GM19099 (cell line): ENCODE measurements around the gene STXBP6.

Experiments used
- POLR2A ChIP-seq: IDR thresholded peaks from 3 replicates; pipeline ENCODE4 v1.6.1; 2011; ENCODE audit warnings: low read depth; ENCODE audit not compliant: insufficient read length; ENCODE audit errors: extremely low read depth

The STXBP6 gene

DNA sequence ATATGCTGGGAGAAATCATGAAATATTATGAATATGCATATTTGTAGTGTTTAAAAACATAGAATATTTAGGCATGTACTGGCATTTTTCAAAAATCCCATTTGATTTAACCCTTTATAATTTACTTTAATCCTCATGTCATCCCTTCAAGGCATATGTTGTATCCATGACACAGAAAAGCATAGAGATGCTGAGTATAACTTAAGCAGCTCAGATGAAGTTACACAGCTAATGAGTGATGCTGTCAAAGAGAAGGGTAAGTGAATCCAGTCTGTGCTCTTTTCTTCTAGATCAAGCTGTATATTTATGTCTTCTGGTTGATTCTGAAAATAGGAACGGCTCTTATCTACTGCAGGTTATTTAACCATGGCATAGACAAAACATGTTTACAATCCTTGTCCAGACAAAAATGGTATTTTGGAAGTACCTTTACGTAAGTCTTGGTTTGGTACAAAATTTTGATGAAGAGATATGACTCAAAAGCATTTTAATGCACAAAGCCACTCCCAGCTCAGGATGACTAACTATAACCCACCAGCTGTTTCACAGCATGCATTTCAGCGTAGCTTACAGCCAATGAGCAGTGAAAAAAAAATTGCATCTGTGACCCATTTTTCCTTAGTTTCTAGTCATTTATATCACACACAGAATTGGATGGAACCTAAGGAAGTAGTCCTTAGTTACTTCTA is 201.7 kb downstream of the STXBP6 start:
- TF ChIP-seq POLR2A: no peak

DNA sequence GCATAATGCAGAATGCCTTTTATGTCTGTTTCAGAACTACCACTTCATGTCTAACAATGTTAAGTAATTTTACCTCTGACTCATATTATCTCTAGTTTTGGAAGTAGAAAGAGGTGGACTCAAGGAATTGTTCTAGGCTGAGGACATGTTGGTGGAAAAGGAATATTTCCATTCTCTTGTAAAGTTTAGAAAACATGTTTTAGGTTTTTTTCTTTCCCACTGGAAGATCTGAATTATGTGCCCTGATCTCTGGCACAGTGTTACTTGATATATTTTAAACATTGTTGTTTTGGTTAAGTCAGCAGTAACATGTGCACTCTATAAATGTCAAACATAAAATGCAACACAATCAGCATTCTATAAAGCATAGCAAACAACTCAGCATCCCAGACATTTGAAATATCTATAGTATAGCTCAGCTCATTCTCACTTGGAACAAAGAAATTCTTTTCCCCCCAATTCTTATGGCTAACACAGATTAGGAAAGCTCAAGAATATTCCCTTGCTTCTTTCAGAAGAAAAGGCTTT is 202.3 kb downstream of the STXBP6 start:
- no peak for TF ChIP-seq POLR2A

DNA sequence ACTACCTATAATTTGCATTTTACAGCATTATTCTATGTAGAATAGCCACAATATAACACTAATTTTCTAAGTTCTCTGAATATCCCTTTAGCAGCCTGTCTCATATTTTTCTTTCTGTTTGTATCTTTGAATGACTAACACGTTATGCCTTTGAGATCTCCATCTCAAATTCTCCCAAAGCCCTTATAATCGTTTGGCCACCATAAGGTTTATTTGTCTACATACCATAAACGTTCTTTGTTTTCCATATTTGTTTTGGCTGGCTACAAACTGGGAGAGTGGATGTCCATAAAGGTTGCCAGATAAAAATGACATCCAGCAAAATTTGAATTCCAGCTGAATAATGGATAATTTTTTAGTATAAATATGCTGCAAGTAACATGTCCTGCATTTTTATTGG is 203.7 kb downstream of the STXBP6 start:
- TF ChIP-seq POLR2A: no peak

DNA sequence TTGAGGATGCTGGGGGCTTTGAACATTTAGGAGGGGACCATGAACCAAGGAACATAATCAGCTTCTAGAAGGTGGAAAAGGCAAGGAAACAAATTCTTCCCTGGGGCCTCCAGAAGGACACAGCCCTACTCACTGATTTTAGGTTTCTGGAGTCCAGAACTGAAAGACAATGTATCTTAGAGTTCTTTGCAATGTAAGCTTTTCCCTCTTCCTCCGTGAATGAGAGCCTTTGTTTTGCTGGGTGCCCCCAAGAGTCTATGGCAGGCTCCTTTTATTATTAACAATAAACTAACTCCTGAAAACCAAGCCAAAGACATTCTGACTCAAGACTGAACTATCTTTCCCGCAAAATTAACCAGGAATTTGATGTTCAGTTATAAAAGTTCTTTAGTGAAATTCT is 204.1 kb downstream of the STXBP6 start:
- no peak for TF ChIP-seq POLR2A

DNA sequence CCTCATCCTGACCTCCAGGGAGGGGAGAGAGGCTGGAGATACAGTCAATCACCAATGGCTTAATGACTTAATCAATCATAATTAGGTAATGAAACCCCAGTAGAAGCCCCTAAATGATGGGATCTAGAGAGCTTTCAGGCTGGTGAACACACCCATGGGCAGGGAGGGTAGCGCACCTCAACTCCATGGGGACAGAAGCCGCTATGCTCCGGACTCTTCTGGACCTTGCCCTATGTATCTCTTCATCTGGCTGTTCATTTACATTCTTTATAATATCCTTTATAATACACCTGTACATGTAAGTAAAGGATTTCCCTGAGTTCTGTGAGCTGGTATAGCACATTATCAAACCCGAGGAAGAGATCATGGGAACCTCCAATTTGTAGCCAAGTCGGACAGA is 205.9 kb downstream of the STXBP6 start:
- no peak for TF ChIP-seq POLR2A

DNA sequence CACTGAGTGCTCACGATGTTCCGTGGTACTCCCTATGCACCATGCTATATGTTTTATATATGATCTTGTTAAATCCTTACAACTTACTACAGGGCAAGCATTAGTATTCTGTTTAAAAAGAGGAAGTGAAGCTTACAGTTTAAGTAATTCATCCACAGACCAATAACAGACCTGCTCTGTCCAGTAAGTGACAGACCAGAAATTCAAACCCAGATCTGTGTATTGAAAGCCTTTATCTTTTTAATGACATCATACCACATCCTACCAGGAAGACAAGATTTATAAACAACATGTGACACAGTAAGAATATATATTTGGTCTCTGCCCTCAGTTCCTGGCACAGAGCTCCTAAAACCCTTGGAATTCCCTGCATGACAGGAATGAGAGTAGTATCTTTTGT is 206.5 kb downstream of the STXBP6 start:
- TF ChIP-seq POLR2A: no peak

DNA sequence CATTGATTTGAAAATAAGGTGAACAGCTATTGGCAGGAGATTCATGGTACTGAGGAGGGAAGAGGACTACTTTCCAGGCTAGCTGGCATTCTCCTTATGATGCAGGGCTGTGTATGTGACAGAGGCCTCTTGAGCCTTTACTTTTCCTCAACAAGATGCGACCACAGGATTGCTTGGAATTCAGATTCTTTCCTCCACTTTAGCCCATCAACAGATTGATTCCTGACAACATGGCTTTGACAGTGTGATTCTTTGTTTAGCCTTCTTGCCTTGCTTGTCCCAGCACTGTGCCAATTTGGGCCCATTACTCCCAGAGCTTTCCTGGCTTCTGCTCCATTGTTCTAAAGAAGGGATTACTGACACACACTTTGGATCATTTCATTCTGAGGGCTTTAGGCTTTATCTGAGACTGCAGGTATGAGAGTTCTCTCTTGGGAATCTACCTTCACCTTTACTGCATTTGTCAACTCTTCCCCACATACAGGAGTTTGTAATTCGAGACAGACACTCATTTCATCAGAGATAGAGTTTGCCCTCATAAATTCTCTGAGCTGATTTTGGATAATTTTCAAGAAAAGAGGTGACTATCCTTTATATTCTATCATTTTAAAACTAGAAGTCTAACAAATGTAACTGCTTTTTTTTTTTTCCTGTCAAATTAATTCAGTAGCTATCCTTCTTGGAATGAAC is 209.6 kb downstream of the STXBP6 start:
- TF ChIP-seq POLR2A: no peak

DNA sequence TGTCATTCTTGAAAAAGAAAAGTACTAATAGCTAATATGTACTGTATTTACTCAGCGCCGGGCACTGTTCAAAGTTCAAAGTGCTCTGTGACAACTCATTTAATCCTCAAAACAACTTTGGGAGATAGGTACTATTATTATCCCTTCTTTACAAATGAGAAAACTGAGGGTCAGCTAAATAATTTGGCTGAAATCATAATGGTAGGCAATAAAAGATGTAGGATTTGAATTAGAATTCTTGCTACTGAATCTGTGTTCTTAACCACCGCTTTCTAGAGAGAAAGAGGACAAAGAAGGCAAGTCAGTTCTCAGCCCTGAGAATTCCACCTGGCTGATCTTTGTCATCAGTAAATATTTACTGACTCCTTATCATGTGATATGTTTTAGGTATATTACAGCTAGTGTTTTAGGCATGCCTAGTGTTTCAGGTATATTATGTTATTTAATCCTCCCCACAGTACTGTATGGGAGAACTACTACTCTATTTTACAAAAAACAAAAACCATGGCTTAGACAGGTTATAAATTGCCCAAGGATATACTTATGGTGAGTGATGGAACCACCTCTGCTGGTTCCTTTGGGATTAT is 210.2 kb downstream of the STXBP6 start:
- TF ChIP-seq POLR2A: no peak

DNA sequence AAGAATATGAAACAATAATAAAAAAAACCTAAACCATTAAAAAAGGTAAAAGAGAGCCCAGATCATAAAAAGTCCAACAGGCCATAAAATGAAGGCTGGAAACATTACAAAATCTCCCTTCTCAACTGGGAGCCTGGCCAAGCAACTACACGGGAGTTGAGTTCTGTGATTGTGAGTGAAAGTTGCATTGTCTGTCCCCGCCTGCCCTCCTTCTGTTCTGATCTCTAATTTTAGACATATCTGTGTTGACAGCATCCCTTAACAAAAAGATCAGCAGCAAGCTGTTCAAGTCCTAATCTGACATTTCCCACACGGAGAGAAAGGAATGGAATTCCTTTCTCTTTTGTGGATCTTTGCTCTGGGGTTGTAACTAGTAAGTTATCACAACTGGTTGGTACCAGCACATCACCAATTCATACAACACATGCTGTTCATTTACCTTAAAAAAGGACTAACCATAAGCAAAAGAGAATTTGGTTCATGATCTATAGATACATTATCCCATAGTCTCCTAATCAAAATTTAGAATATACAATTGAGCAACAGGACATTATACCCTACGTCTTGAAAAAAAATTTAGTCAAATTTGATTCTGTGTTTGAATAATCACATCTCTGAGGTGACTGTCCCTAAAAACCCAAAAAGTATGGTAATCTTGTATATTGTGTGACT is 210.9 kb downstream of the STXBP6 start:
- TF ChIP-seq POLR2A: no peak

DNA sequence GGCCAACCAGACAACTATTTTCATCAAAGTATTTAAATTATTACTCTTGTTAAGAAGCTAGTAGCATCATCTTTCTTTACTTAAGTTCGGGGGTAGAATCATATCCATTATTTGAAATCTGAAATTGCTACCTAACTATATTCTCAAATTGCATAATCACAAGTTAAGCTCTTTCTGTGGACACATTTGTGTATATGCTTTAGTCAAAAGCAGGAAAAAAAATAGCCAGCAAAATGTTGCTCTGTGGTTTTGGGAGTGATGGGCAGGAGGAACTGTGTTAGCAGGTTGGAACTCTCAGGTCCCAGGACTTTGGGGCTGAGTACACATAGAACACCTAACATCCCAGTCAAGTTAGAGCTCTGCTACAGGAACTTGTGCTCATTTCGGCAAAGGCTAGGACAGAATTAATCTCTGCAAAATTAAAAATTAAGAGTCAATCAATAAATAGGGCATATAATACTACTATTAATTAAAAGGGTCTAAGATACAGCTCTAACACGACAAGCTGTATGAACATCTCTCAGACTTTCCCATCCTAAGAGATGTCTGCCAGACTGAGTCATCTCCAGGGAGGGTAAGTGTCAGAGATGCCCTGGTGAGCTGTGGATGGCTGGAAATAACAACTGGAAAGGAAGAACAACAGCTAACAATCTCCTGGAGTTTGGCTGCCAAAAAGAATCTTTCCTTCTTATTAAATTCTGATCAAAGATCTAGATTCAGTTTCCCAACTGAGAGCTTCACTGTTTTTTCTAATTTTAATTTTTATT is 212.5 kb downstream of the STXBP6 start:
- no peak for TF ChIP-seq POLR2A

DNA sequence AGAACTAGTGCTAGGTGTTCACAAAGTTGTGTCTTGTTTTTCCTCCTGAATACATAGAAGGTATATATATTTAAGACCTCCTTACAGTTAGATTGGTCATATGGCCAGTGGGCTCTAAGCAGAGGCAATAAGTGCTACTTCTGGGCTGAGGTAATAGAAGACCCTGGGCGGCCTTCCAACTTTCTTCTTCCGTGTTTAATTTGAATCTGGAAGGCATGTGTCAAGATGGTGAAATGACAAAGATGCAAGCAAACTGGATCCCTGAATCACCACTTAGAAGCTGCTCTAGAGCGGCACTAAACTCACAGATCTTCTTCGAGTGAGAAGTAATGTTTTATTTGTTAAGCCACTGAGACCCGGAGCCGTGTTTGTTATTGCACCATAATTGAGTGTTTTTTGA is 215.0 kb downstream of the STXBP6 start:
- no peak for TF ChIP-seq POLR2A

DNA sequence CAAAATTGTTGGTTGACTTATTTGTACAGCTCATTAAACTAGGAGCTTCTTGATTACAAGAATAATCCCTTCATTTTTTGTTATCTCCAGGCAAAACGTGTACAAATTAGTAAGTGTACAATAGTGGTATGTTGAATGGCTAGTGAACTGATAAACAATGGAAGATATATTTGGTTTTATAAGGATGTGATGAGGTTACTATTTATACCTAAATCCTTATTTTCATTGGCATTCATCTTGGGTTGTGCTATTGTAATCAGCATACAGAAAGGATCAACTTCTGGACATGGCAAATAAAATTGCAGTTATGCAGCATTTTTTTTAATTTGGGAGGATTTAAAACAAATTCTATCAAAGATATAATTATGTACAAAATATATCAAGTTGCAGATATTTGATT is 216.6 kb downstream of the STXBP6 start:
- no peak for TF ChIP-seq POLR2A

DNA sequence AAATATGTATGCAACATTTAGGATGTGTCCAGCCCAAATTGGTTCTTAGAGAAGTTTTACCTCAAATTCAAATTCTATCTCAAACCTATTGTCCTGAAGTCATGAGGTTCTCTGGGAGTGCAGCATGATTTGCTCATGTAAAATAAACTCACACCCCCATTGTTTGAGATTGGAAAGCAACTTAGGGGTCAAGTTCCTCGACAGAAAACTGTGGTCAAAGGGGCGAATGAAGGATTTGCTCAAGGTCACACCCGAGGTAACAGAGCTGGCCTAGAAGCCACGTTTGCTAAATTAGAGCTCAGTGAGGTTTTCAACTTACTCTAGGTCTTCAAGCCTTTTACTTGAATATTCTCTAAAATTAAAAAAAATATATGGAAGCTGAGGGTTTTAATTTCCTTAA is 218.3 kb downstream of the STXBP6 start:
- no peak for TF ChIP-seq POLR2A

DNA sequence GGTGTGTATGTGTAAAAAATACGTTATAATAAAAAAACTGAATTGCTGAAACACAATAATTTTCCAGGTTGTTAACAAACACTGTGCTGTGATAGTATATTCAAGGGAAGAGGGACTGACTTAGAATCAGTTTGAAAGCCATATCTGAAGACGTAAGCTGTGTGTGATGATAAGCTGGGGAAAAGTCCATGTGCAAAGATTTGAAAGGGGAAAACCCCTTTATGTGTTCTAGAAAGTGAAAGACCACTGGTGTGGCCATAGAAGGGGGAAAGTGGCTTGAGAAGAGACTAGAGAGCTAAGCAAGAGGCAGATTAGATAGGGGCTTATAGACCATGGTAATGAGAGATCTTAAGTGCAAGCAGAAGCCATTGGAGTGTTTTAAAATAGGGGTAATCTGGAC is 220.1 kb downstream of the STXBP6 start:
- TF ChIP-seq POLR2A: no peak

DNA sequence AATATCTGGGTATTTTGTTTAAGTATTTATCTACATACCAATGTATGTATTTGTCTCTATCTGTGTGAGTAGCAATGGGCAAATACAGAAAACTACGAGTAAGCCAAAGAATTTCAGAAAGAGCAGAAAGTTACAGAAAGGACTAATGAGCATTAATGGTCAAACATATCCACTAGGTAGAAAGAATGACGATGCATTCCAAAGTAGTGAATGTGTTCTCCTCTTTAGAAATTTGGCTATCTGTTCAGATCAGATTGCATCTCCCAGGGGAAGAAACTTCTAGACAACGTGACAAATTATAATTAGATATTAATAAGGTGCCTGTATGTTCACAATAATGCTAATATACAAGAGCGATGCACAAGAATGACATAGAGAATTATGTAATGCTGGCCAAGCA is 221.5 kb downstream of the STXBP6 start:
- no peak for TF ChIP-seq POLR2A
